ENCODE data around the gene ZSCAN23. TPM values are rescaled to one million over a fixed set of nuclear protein-coding genes. Genes with fewer than 3 reads are reported as not detected.

The ZSCAN23 gene
- total RNA-seq, 1 experiment from 2014 or later, result 2.9 TPM

GRCh38 chr6:28478518-28478917 lies 35.2 kb upstream of the ZSCAN23 start:
- no peak for DNase-seq
- Histone ChIP-seq H3K27me3 (ENCODE audit: insufficient read depth, low read length) (no peaks in the 10 kb centered on the region), H2BK15ac (ENCODE audit: low read depth, low read length) (no peak overlapping the region), H3K4ac (ENCODE audit: low read depth, low read length) (no peak overlapping the region), H3K23me2 (ENCODE audit: insufficient read length, low read depth, low read length, poor library complexity, severe bottlenecking) (peaks cover 3% of the 10 kb centered on the region), H3T11ph (ENCODE audit: low read length) (no peak overlapping the region), H3K27ac (ENCODE audit: insufficient read length, low read depth, low read length) (no peak overlapping the region), H3K56ac (ENCODE audit: insufficient read length, low read depth, low read length) (no peak overlapping the region), H3K18ac (ENCODE audit: insufficient read length, low read depth, low read length) (no peak overlapping the region), H2BK120ac (ENCODE audit: low read depth, low read length, poor library complexity, severe bottlenecking) (no peak overlapping the region), H4K91ac (ENCODE audit: insufficient read length, low read depth, low read length) (no peak overlapping the region), H3K4me2 (ENCODE audit: insufficient read depth, insufficient read length, low read length) (no peak overlapping the region), H3K23ac (ENCODE audit: insufficient read length, low read depth, low read length) (no peak overlapping the region), H3K79me1 (ENCODE audit: insufficient read depth, low read depth, low read length, poor library complexity, severe bottlenecking) (no peaks in the 10 kb centered on the region), H2BK20ac (ENCODE audit: low read depth, low read length, poor library complexity, severe bottlenecking) (no peak overlapping the region), H2BK5ac (ENCODE audit: insufficient read length, low read length) (no peak overlapping the region), H2AFZ (ENCODE audit: low read length) (no peak overlapping the region), H4K5ac (ENCODE audit: insufficient read length, low read depth, low read length) (no peak overlapping the region), H3K4me1 (ENCODE audit: insufficient read depth, low read length) (no peaks in the 10 kb centered on the region), H2BK12ac (ENCODE audit: insufficient read length, low read depth, low read length) (no peak overlapping the region), H2AK5ac (ENCODE audit: insufficient read length, low read length) (no peak overlapping the region), H3K9ac (ENCODE audit: extremely low read depth, insufficient read length, low read length) (no peak overlapping the region), H3K14ac (ENCODE audit: insufficient read depth, low read length) (no peak overlapping the region), H4K20me1 (ENCODE audit: control insufficient read depth, insufficient read depth, insufficient read length) (no peaks in the 10 kb centered on the region), H3K9me3 (ENCODE audit: control insufficient read depth, low read depth, low read length) (no peaks in the 10 kb centered on the region), H4K8ac (replicated peaks; ENCODE audit: insufficient read length, low read depth, low read length) (no peak overlapping the region), H3K79me2 (ENCODE audit: insufficient read depth, low read length) (no peaks in the 10 kb centered on the region)
- Mint-ChIP-seq H3K4me1 (peaks cover 0 to 2% of the 10 kb centered on the region in 2 experiments; a peak in 2 of 4 replicates), H3K36me3 (ENCODE audit: insufficient read depth in 1 of 3, low read depth in 3 of 3) (no peaks in the 10 kb centered on the region), H3K4me3 (no peak overlapping the region; a peak in 1 of 5 replicates), H3K27me3 (ENCODE audit: low read depth) (peaks cover 26% of the 10 kb centered on the region), H3K9me3 (peaks cover 0 to 2% of the 10 kb centered on the region in 2 experiments; a peak in 1 of 5 replicates), H3K27ac (no peak overlapping the region)
- no peak for TF ChIP-seq CTCF (conservative IDR thresholded peaks at IDR 0.05)
- WGBS (ENCODE audit: extremely low coverage, insufficient read length, low lambda C conversion rate), result no CpG with 5 or more reads among the region's 12 CpGs

All from H9 (cell line).